KOPT-K1 (cell line): Measurements from ENCODE around the gene HECW1.

ENCODE experiments used
- H3K27ac ChIP-seq: fragments of 200-600 bp; sonication (generic); 2 replicates; pipeline ENCODE4 v1.5.1; 2016; ENCODE audit warnings: antibody characterized with exemption, mild to moderate bottlenecking, low read depth, low read length; ENCODE audit not compliant: poor library complexity, severe bottlenecking
- H3K36me3 ChIP-seq: fragments of 200-600 bp; sonication (generic); 2 replicates; pipeline ENCODE4 v1.5.1; 2017; ENCODE audit warnings: antibody characterized with exemption, mild to moderate bottlenecking, low read length, moderate library complexity; ENCODE audit not compliant: insufficient read depth
- H3K9me3 ChIP-seq: fragments of 200-600 bp; sonication (generic); 2 replicates; pipeline ENCODE4 v1.5.1; 2017; ENCODE audit warnings: antibody characterized with exemption, low read length, mild to moderate bottlenecking; ENCODE audit not compliant: insufficient read depth, poor library complexity, severe bottlenecking

Gene HECW1

DNA sequence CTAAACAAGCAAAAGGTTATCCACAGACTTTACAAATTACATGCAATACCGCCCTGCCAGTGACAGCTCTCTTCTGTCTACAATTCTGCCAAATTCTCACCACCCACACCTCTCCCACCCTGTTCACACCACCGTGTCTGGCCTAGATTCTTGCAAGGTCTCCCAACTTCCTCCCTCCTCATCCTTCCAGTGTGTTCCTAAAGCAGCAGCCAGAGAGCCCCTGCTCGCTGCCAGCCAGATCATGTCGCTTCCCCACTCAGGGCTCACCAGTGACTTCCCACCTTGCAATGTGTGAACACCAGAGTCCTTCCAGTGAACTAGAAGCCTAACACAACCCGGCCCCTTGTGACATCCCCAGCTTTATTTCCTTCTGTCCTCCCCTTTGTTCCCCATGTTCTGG, 121.6 kb downstream of the HECW1 start:
- Histone ChIP-seq H3K36me3 (no peaks in the 10 kb centered on the region), H3K27ac (no peak overlapping the region), H3K9me3 (no peaks in the 10 kb centered on the region)

DNA sequence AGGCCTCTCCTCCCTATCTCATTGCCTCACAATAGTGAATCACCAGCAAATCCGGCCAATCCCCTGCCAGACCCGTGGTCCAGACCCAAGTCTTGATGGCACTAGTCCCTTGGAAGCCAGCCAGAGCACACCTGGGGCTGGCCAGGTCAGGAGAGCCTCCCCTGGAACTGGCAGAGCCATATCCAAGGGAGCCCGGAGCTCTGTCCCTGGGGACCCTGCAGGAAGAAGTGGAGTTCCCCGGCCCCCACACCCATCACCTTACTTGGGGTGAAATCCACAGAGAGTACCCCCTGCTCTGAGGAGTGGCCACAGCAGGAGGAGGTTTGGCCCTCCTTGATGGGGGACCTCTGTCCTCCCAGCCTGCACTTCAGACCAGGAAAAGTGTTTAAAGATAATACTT, 122.5 kb downstream of the HECW1 start:
- Histone ChIP-seq H3K36me3 (no peaks in the 10 kb centered on the region), H3K27ac (no peak overlapping the region), H3K9me3 (no peaks in the 10 kb centered on the region)

DNA sequence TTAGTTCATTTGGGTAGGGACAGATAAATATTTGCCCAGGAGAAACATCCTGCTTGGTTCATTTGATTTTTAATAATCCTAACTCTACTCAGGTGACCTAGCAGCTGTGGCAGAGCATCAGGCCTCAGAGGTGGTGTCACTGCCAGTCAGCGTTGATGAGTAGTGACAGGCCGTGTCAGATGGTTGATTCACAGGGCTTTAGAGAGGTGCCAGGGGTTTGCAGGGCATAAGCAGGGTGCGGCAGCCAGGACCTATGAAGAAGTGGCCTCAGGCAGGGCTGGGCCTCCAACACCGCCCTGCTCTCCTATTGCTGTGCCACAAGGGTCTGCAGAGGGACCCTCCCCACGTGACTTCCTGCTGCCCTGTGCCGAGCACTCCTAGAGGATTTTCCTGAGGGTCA, 128.1 kb downstream of the HECW1 start:
- H3K27ac ChIP-seq = no peak overlapping the region
- no peaks in the 10 kb centered on the region for H3K9me3 ChIP-seq
- H3K36me3 ChIP-seq = no peaks in the 10 kb centered on the region

DNA sequence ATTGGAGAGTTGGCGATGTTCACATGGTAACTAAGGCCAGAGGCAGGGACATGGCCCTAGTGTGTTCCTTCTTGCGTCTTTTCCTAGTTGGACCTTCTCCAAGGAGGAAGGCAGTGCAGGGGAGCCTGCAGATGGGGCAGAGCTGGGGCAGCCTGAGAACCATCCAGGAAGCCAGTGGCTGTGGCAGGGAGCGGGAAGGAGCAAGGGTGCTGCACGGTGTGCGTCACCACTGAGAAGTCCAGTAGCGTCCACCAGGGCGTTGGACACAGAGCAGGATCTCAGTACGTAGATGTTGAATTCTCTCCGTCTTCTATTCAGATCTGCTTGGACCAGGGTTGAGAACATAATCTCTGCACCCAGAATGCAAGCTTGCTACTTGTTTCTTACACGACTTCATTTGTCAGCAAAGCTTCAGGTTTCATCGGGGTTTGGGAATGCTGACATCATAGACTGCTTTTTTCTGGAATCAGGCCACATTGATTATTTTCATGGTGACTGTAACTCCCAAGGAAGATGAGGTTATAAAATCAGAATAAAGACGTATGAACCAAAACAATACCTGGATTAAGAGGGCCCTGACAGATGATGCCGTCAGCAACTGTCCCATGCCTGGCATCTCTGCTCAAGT, 130.3 kb downstream of the HECW1 start:
- Histone ChIP-seq H3K9me3 (no peaks in the 10 kb centered on the region), H3K27ac (no peak overlapping the region), H3K36me3 (no peaks in the 10 kb centered on the region)

- H3K36me3 ChIP-seq = no peaks in the 10 kb centered on the region
- no peak overlapping the region for H3K27ac ChIP-seq
- no peaks in the 10 kb centered on the region for H3K9me3 ChIP-seq
Observed at GRCh38 chr7:43244232-43244631, 131.8 kb downstream of the HECW1 start.

DNA sequence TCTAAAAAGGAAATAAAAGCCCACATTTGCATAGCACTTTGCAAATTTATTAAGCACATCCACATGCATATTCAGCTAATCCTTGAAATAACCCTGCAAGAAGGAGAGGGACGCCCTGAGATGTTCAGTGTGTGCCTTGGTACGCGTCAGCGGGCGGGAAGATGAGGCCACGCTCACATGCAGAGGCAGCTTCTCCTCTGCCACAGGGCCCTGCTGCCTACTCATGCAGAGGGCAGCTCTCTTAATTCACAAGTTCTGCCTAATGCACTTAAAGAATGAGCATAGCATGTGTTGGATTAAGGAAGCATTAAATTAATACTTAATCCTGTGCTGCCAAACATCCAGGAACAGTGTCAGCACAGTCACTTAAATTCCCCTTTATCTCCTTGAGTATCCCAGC, 132.3 kb downstream of the HECW1 start:
- Histone ChIP-seq H3K36me3 (no peaks in the 10 kb centered on the region), H3K27ac (no peak overlapping the region), H3K9me3 (no peaks in the 10 kb centered on the region)

DNA sequence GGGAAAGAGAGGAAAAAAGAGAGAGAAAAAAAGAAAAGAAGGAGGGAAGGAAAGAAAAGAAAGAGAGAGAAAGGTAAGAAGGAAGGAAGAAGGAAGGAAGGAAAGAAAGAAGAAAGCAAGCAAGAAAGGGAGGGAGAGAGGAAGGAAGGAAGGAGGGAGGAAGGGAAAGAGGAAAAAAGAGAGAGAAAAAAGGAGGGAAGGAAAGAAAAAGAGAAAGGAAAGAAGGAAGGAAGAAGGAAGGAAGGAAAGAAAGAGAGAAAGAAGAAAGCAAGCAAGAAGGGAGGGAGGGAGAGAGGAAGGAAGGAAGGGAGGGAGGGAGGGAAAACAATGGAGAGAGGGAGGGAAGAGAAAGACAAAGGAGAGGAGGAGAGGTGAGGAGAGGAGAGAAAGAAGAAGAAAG, 135.3 kb downstream of the HECW1 start:
- Histone ChIP-seq H3K36me3 (no peaks in the 10 kb centered on the region), H3K9me3 (no peaks in the 10 kb centered on the region), H3K27ac (no peak overlapping the region)

DNA sequence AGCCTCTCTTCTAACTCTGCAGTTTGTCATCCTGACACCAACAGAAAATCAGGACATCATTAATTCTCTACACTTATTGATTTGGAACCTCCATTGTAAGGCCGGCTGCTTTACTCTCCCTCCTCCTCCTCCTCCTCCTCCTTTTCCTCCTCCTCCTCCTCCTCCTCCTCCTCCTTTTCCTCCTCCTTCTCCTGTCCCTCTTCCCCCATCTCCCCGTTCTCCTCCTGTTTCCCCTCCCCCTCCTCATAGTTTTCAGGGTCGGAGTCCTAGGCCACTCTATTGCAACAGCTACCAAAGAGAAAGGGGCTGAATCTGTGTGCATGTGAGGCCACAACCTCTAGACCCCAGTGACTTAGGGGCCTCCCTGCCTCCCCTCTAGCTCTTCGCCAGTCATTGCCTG, 136.1 kb downstream of the HECW1 start:
- H3K9me3 ChIP-seq = no peaks in the 10 kb centered on the region

DNA sequence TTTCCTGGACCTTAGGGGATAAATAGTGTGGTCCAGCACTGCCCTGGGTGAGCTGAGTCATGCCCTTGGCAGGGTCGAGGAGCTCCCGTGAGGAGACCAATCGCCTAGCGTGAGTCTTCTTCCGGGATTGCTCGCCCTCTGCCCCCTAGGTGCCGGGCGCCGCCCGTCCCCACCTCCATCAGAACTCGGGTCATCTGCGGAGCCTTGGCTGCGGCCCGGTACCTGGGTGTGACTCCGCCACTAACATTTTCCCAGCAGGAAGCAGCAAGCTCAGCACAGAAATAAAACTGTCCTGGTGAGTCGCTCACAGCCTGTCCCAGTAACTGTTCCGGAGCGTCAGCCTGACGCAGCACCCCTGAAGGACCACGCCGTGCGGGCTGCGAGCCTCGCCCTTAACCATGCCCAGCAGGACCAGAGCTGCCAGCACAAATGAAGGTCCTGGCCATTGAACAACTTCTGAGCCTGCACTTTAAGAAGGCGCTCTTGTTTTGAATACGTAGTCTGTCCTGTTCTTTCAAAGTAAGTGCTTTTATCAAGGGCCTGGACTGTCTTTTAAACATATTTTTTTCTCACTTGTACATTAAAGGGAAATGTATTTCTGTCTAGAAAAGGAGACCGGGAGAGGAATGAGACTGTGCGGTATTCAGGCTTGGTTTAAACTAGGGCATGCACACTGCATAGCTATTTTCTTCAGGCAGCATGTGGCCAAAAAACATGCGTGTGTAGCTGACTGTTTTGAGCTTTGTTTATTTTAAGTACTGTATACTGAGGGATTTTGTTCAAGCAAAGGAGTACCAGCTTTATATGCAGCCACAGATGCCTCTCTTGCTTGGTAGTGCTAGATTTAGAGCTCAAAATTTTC, 136.7 kb downstream of the HECW1 start:
- no peak overlapping the region for H3K27ac ChIP-seq
- no peaks in the 10 kb centered on the region for H3K9me3 ChIP-seq
- no peaks in the 10 kb centered on the region for H3K36me3 ChIP-seq

More for the DNA sequence above, 136.1 kb downstream of the HECW1 start:
- no peaks in the 10 kb centered on the region for H3K36me3 ChIP-seq
- H3K27ac ChIP-seq = no peak overlapping the region

DNA sequence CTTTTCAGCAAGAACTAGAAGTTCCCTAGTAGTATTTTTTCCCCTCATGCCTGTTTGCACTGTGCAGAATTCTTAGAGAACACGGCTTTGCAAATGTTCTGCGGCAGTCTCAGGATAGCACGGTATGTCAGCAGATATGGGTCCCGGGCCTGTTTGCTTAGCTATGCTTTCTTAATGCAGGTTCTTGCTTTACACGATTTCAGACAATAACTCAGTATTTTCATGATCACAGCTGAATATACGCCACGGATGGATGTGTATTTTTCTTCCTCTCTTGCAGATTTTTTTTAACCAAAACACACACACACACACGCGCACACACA, 137.3 kb downstream of the HECW1 start:
- Histone ChIP-seq H3K9me3 (no peaks in the 10 kb centered on the region), H3K27ac (no peak overlapping the region), H3K36me3 (no peaks in the 10 kb centered on the region)

DNA sequence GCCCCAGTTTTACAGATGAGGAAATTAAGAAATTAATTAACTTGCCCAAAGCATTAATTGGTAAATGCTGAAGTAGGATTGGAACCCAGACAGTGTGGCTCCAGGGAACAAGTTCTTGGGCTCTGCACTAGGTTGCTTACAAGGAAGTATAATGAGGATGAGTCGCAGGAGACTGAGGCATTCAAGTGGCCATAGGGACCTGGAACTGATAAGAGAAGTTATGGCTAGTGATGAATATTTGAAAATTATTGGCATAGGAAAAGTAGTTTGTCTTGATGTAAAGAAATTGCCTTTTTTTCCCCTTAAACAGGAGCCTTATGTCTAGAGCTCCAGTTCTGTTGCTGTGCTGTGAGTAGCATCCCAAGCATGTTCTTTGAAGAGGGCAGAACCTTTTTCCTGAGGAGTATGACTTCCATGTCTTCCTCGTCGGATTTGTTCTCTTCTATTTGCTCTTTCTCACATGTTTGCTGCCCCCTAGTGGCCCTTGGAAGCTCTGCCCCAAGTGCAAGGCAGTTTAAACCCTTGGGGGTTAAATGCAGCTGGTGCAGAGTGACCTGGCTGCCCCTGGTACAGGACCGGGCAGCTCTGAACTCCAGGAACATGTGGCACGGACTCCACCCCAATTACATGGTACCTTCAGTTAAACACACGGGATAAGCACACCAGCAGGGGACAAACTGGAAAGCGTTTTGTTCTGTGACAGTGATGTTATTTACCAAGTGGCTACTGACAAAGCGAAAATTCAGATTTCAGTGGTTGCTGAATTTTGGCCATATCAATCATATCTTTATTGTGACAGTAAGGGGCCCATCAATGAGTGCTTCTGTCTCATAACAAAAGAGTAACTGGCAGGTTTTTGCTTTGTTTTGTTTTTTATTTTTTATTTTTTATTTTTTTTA, 148.8 kb downstream of the HECW1 start:
- Histone ChIP-seq H3K9me3 (no peaks in the 10 kb centered on the region), H3K36me3 (no peaks in the 10 kb centered on the region), H3K27ac (no peak overlapping the region)

DNA sequence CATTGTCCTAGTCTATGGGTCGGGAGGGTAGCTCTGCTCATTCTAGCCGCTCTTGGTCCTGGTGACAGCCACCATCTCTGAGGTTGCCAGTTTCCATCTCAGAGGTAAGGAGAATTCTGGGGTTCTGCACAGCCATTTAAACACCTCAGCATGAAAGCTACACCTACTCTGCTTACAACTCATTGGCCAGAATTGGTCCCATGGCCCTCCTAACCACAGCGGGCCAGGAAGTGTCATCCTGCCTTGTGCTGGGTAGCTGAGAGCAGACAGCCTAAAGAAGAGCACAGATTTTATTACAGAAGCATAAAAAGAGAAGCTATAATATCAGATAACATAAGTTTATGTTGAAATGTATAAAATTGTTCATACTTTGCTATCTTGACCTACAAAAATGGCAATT, 152.7 kb downstream of the HECW1 start:
- no peaks in the 10 kb centered on the region for H3K36me3 ChIP-seq
- H3K27ac ChIP-seq = no peak overlapping the region
- no peaks in the 10 kb centered on the region for H3K9me3 ChIP-seq

- Histone ChIP-seq H3K27ac (no peak overlapping the region), H3K9me3 (peaks cover 20% of the 10 kb centered on the region), H3K36me3 (no peaks in the 10 kb centered on the region)
Observed at GRCh38 chr7:43273939-43274719, 161.7 kb downstream of the HECW1 start.

- Histone ChIP-seq H3K36me3 (no peaks in the 10 kb centered on the region), H3K27ac (no peak overlapping the region), H3K9me3 (peaks cover 20% of the 10 kb centered on the region)
Observed at GRCh38 chr7:43274752-43275151, 162.3 kb downstream of the HECW1 start.

- peaks cover 14% of the 10 kb centered on the region for H3K9me3 ChIP-seq
- H3K27ac ChIP-seq = no peak overlapping the region
- no peaks in the 10 kb centered on the region for H3K36me3 ChIP-seq
Observed at GRCh38 chr7:43276547-43276946, 164.1 kb downstream of the HECW1 start.
